ENCODE results near the gene SLC27A3. TPM values are rescaled to one million over a fixed set of nuclear protein-coding genes. Genes with fewer than 3 reads are reported as not detected.

SLC27A3 gene
- total and polyA plus RNA-seq, 2 of the 8 experiments (the other 6 are each of a cell fraction or from before 2014, with no cell fraction given) = 39.1 to 40.1 TPM

DNA sequence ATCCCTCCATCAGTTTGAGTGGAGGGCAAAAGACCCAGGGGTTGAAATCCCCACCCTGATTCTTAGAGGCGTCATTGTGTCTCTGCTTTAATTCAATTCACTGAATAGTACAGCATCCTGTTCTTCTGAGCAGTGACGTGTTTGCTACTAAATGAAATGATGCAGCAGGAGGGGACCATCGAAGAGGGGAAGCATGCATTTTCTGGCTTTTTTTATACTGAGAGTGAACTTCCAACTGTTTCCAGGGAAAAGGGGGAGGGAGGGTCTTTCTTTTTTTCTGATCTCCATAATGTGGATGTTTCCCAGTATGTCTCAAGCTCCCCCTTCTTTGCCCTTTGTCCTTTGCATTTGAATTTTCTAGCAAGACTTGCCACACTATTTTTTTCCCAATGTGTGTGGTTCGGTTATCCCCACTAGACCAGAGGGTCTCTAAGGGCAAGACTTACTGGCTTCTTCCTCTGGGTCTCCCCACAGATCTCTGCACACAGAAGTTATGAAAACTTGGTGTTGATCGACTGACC, 44.7 kb upstream of the SLC27A3 start:
- H3K18ac ChIP-seq (ENCODE audit: extremely low read depth, low read length) = no peak overlapping the region
- H3K4me3 ChIP-seq (ENCODE audit: extremely low read depth in 1 of 4, insufficient read depth in 2 of 4, low read depth in 3 of 4, low read length in 4 of 4) = no peak overlapping the region
- no peak overlapping the region for H2BK120ac ChIP-seq (replicated peaks; ENCODE audit: low read depth, low read length)
- no peak overlapping the region for H2AFZ ChIP-seq (ENCODE audit: low read length)
- no peak for FAIRE-seq
- peaks cover 9% of the 10 kb centered on the region for H3K23me2 ChIP-seq (ENCODE audit: low read depth, low read length)
- WGBS, 2 experiments (ENCODE audit: extremely low coverage in 1 of 2, insufficient coverage in 1 of 2, insufficient read length in 1 of 2, insufficient replicate concordance in 2 of 2, low coverage in 1 of 2, low lambda C conversion rate in 2 of 2, missing lambda C conversion rate in 1 of 2) = 75% methylated on average over 5 of the region's 5 CpGs; no CpG with 5 or more reads in 1 of the 2 experiments
- no peak overlapping the region for H2BK15ac ChIP-seq (ENCODE audit: low read length)
- H3K27ac ChIP-seq (ENCODE audit: low read depth, low read length) = no peak overlapping the region
- H3K9me3 ChIP-seq (ENCODE audit: insufficient read depth in 2 of 2, low read depth in 1 of 2, low read length in 1 of 2) = no peaks in the 10 kb centered on the region
- H2BK20ac ChIP-seq (ENCODE audit: low read length) = no peak overlapping the region
- no peak overlapping the region for H4K5ac ChIP-seq (ENCODE audit: insufficient read length, low read depth, low read length)
- no peak overlapping the region for H3K23ac ChIP-seq (ENCODE audit: insufficient read length)
- DNase-seq (ENCODE audit: low read depth in 1 of 2, low spot score in 2 of 2) = no peak
- H3K4me1 ChIP-seq (replicated peaks in 1 of 4; ENCODE audit: control insufficient read depth in 3 of 4, insufficient read depth in 4 of 4, low read length in 3 of 4) = peaks cover 0 to 14% (median 3%) of the 10 kb centered on the region in 4 experiments; a peak in 6 of 7 replicates
- peaks cover 0 to 12% (median 2%) of the 10 kb centered on the region in 4 experiments; a peak in 2 of 8 replicates for H3K36me3 ChIP-seq (ENCODE audit: control insufficient read depth in 2 of 4, insufficient read depth in 4 of 4, low read length in 3 of 4)
- no peak overlapping the region for H2BK5ac ChIP-seq (ENCODE audit: low read depth, low read length)
- no peak overlapping the region for H2AK5ac ChIP-seq (ENCODE audit: low read depth, low read length)
- peaks cover 2% of the 10 kb centered on the region for H3K79me1 ChIP-seq (ENCODE audit: low read depth, low read length)
- H3K79me2 ChIP-seq (ENCODE audit: control insufficient read depth in 1 of 2, insufficient read depth in 2 of 2, low read length in 2 of 2) = peaks cover 0 to 39% of the 10 kb centered on the region in 2 experiments; a peak in 2 of 4 replicates
- H3K4me2 ChIP-seq (ENCODE audit: insufficient read depth in 1 of 2, low read depth in 2 of 2, low read length in 2 of 2) = peak overlapping the region in 1 of 2 experiments; percentile 74; a peak in 1 of 4 replicates
- H3K14ac ChIP-seq (ENCODE audit: insufficient read length) = no peak overlapping the region
- H4K20me1 ChIP-seq (replicated peaks in 1 of 2; ENCODE audit: control insufficient read depth in 1 of 2, insufficient read depth in 2 of 2, low read length in 2 of 2) = no peaks in the 10 kb centered on the region
- H3K9ac ChIP-seq (replicated peaks in 1 of 4; ENCODE audit: extremely low read depth in 1 of 4, low read depth in 3 of 4, low read length in 3 of 4) = no peak overlapping the region
- no peak overlapping the region for H4K8ac ChIP-seq (ENCODE audit: extremely low read depth, insufficient read depth, low read length)
- no peak overlapping the region for H2BK12ac ChIP-seq (ENCODE audit: low read depth, low read length)
- POLR2A ChIA-PET (ENCODE audit: partially characterized antibody) = interaction anchor here (1.1 to 9.2 kb wide), 5 partner anchors 12 to 260 kb away, joined by 3 to 60 read pairs (median 5); partner anchors contain the start of genes NPR1 and RPS27
- no peak for TF ChIP-seq ASH2L (IDR thresholded peaks at IDR 0.05; ENCODE audit: low read length)
- no peak for TF ChIP-seq TCF12 (IDR thresholded peaks at IDR 0.05; ENCODE audit: low read depth, low read length)
- no peak for TF ChIP-seq GTF2F1 (IDR thresholded peaks at IDR 0.05; ENCODE audit: borderline replicate concordance, low read depth, low read length)
- no peak for TF ChIP-seq FOSL1 (IDR thresholded peaks at IDR 0.05; ENCODE audit: insufficient read depth, low read depth, low read length)
- TF ChIP-seq, protein P1, sequence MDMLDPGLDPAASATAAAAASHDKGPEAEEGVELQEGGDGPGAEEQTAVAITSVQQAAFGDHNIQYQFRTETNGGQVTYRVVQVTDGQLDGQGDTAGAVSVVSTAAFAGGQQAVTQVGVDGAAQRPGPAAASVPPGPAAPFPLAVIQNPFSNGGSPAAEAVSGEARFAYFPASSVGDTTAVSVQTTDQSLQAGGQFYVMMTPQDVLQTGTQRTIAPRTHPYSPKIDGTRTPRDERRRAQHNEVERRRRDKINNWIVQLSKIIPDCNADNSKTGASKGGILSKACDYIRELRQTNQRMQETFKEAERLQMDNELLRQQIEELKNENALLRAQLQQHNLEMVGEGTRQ (IDR thresholded peaks at IDR 0.05; ENCODE audit: low read length) = no peak
- TF ChIP-seq CEBPB (IDR thresholded peaks at IDR 0.05; ENCODE audit: low read depth, low read length) = no peak
- TF ChIP-seq CHD1 (IDR thresholded peaks at IDR 0.05; ENCODE audit: low read depth, low read length) = no peak
- no peak for TF ChIP-seq CBX8 (IDR thresholded peaks at IDR 0.05; ENCODE audit: borderline replicate concordance, low read depth, low read length)
- TF ChIP-seq, protein P2, sequence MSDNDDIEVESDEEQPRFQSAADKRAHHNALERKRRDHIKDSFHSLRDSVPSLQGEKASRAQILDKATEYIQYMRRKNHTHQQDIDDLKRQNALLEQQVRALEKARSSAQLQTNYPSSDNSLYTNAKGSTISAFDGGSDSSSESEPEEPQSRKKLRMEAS (IDR thresholded peaks at IDR 0.05) = no peak
- no peak for TF ChIP-seq RAD21 (IDR thresholded peaks at IDR 0.05 in 1 of 2, conservative IDR thresholded peaks at IDR 0.05 in 1 of 2; ENCODE audit: low read depth in 2 of 2, low read length in 2 of 2)
- TF ChIP-seq SUZ12 (IDR thresholded peaks at IDR 0.05; ENCODE audit: low read length) = no peak
- H3K27me3 ChIP-seq (replicated peaks in 1 of 4; ENCODE audit: control insufficient read depth in 3 of 4, extremely low read depth in 1 of 4, insufficient read depth in 3 of 4, low read length in 3 of 4) = no peaks in the 10 kb centered on the region
- no peak overlapping the region for H3K4ac ChIP-seq (replicated peaks; ENCODE audit: insufficient read length, low read depth, low read length)
- CTCF ChIA-PET (ENCODE audit: partially characterized antibody) = interaction anchor here (1.3 to 2.5 kb wide), 7 partner anchors 12 to 67 kb away, joined by 3 to 12 read pairs (median 4); partner anchors contain the start of gene NPR1
- H3K56ac ChIP-seq (replicated peaks; ENCODE audit: insufficient read length, low read depth, low read length) = no peak overlapping the region
- H4K91ac ChIP-seq (replicated peaks; ENCODE audit: insufficient read length, low read length) = no peak overlapping the region

Measured in H1 (cell line).